ENCODE results near the gene ARHGAP26. TPM values are rescaled to one million over a fixed set of nuclear protein-coding genes. Genes with fewer than 3 reads are reported as not detected.
A peak's percentile ranks its signal among the peaks of the same experiment; 100 is the strongest.

ARHGAP26 gene
- total and polyA plus RNA-seq, 2 of the 4 experiments (the other 2 are of a cell fraction): 0.54 to 0.56 TPM

- H2BK15ac ChIP-seq (ENCODE audit: low read depth, low read length): no peak overlapping the region
- H2AK9ac ChIP-seq (replicated peaks; ENCODE audit: low read depth, low read length, poor library complexity): no peak overlapping the region
- no TSS peak for BruUV-seq (replicated peaks)
- DNase-seq (peak; percentile 51), ATAC-seq (ENCODE audit: low read depth) (no peak)
- dilution Hi-C loops (cut with HindIII; ENCODE audit: low sequenced_read_pairs, unreplicated experiment): no loop called here
- H3K27me3 ChIP-seq (ENCODE audit: control insufficient read depth, insufficient read depth, low read length): no peaks in the 10 kb centered on the region
- TF ChIP-seq MAZ (IDR thresholded peaks at IDR 0.05; ENCODE audit: borderline replicate concordance, low read depth, low read length) (no peak), MAFK (IDR thresholded peaks at IDR 0.05; ENCODE audit: low read depth, low read length) (no peak), RCOR1 (IDR thresholded peaks at IDR 0.05; ENCODE audit: insufficient replicate concordance, low read length) (no peak), BHLHE40 (IDR thresholded peaks at IDR 0.05; ENCODE audit: low read depth, low read length) (no peak), CEBPB (IDR thresholded peaks at IDR 0.05; ENCODE audit: low read depth, low read length) (no peak), FOS (IDR thresholded peaks at IDR 0.05; ENCODE audit: low read depth, low read length) (no peak), RFX5 (IDR thresholded peaks at IDR 0.05; ENCODE audit: low read depth, low read length) (no peak), CTCF (conservative IDR thresholded peaks at IDR 0.05; ENCODE audit: low read depth, low read length) (no peak)
- POLR2A ChIA-PET (ENCODE audit: unreplicated experiment): no interaction called here
- no peaks in the 10 kb centered on the region for H4K20me1 ChIP-seq (ENCODE audit: insufficient read depth, low read length)
- H4K8ac ChIP-seq (ENCODE audit: low read depth in 2 of 2, low read length in 2 of 2): no peak overlapping the region
- no peaks in the 10 kb centered on the region for H3K9me3 ChIP-seq (ENCODE audit: control insufficient read depth, insufficient read depth, low read length)
- no peak overlapping the region for H3K18ac ChIP-seq (ENCODE audit: low read depth, low read length)
- no peak overlapping the region for H3K4me3 ChIP-seq (ENCODE audit: insufficient read depth, low read depth, low read length)
- peaks cover 22% of the 10 kb centered on the region for H3K4me1 ChIP-seq (ENCODE audit: control insufficient read depth, insufficient read depth, low read length)
- no peak overlapping the region for H3K9ac ChIP-seq (ENCODE audit: low read depth, low read length)
- peaks cover 12% of the 10 kb centered on the region for H3K9me1 ChIP-seq (ENCODE audit: insufficient read depth, low read length)
- no peak overlapping the region for H2AK5ac ChIP-seq (ENCODE audit: low read depth, low read length)
- in situ Hi-C loops (cut with MboI; ENCODE audit: low sequenced_read_pairs): no loop called here
- no peak overlapping the region for H3K23ac ChIP-seq (ENCODE audit: low read depth, low read length)
- intact Hi-C loops (cut with micrococcal nuclease): no loop called here
- no peak overlapping the region for H2AFZ ChIP-seq (replicated peaks; ENCODE audit: low read length, poor library complexity)
- no peak overlapping the region for H2BK20ac ChIP-seq (ENCODE audit: low read depth, low read length)
- no peak overlapping the region for H3K14ac ChIP-seq (replicated peaks; ENCODE audit: low read depth, low read length)
- H3K27ac ChIP-seq (ENCODE audit: insufficient read depth, low read length): no peak overlapping the region
- peak overlapping the region; percentile 3 for H2BK5ac ChIP-seq (ENCODE audit: low read depth, low read length, poor library complexity, severe bottlenecking)
- CTCF ChIA-PET: interaction anchor here (0.9 to 1.2 kb wide), 2 partner anchors 11 to 701 kb away, joined by 3 read pairs; no protein-coding TSS in a partner anchor
- no peak overlapping the region for H4K91ac ChIP-seq (ENCODE audit: insufficient read depth, low read depth, low read length)
- no peak overlapping the region; the same call in 1 of the 2 replicates for H3K4me2 ChIP-seq (ENCODE audit: low read depth, low read length)
- no peak overlapping the region for H4K5ac ChIP-seq (ENCODE audit: low read depth, low read length)
- H2BK120ac ChIP-seq (ENCODE audit: low read depth, low read length): peak overlapping the region; percentile 8; the same call in 1 of the 2 replicates
- H3K4ac ChIP-seq (ENCODE audit: low read depth, low read length): no peak overlapping the region
- no peaks in the 10 kb centered on the region for H3K36me3 ChIP-seq (ENCODE audit: control insufficient read depth, insufficient read depth, low read length)
- no peaks in the 10 kb centered on the region for H3K79me1 ChIP-seq (ENCODE audit: low read depth in 1 of 2, low read length in 2 of 2)
- H3K56ac ChIP-seq (ENCODE audit: extremely low read depth, insufficient read depth, low read length): no peak overlapping the region
Observed at GRCh38 chr5:143056339-143056704, 286.1 kb downstream of the ARHGAP26 start.
